Liver (tissue), 9 donors: Measurements from ENCODE around the gene ADGRA1. TPM values are rescaled to one million over a fixed set of nuclear protein-coding genes. Genes with fewer than 3 reads are reported as not detected.

ENCODE experiments used
- DNase-seq: peaks from one replicate; pipeline ENCODE4 v3.0.0-alpha.2; 2017; ENCODE audit warnings: low spot score
- H3K27ac ChIP-seq, 2 donors: one replicate each; pipeline ENCODE4 v1.7.0; 2013; ENCODE audit warnings: inconsistent platforms in 2 of 2, low read length in 2 of 2, control low read depth in 1 of 2, low read depth in 1 of 2, mild to moderate bottlenecking in 1 of 2
- H3K27me3 ChIP-seq, 4 donors: one replicate each; pipeline versions ENCODE4 v1.6.1 to v1.7.0; 2013; ENCODE audit warnings: low read length in 3 of 4, inconsistent platforms in 1 of 4, mild to moderate bottlenecking in 1 of 4, moderate library complexity in 1 of 4; ENCODE audit not compliant: control insufficient read depth in 4 of 4, insufficient read depth in 4 of 4
- H3K36me3 ChIP-seq, 4 donors: one replicate each; pipeline versions ENCODE4 v1.6.1 to v1.7.0; 2013; ENCODE audit warnings: low read length in 3 of 4, mild to moderate bottlenecking in 3 of 4, low read depth in 1 of 4, moderate library complexity in 1 of 4; ENCODE audit not compliant: control insufficient read depth in 4 of 4, insufficient read depth in 3 of 4
- H3K4me1 ChIP-seq, 4 donors: one replicate each; pipeline versions ENCODE4 v1.6.1 to v1.7.0; 2013; ENCODE audit warnings: low read length in 3 of 4, mild to moderate bottlenecking in 3 of 4, moderate library complexity in 1 of 4; ENCODE audit not compliant: control insufficient read depth in 4 of 4, insufficient read depth in 4 of 4
- H3K4me3 ChIP-seq, 3 donors: one replicate each; pipeline versions ENCODE4 v1.6.1 to v1.7.0; 2013; ENCODE audit warnings: low read length in 3 of 3, control low read depth in 1 of 3, low read depth in 1 of 3, mild to moderate bottlenecking in 1 of 3
- H3K9ac ChIP-seq, 2 donors: one replicate each; pipeline ENCODE4 v1.7.0; 2013; ENCODE audit warnings: low read length in 2 of 2, mild to moderate bottlenecking in 2 of 2, moderate library complexity in 2 of 2, control low read depth in 1 of 2, low read depth in 1 of 2
- H3K9me3 ChIP-seq, 4 donors: one replicate each; pipeline versions ENCODE4 v1.6.1 to v1.7.0; 2013; ENCODE audit warnings: low read length in 3 of 4; ENCODE audit not compliant: control insufficient read depth in 4 of 4
- FOXA2 ChIP-seq: IDR thresholded peaks from 2 replicates; pipeline ENCODE4 v1.6.1; 2016; ENCODE audit warnings: antibody characterized with exemption
- HNF4A ChIP-seq, 2 donors: conservative IDR thresholded peaks; 2 replicates each; pipeline ENCODE4 v1.6.1; 2016; ENCODE audit warnings: antibody characterized with exemption in 2 of 2, mild to moderate bottlenecking in 2 of 2
- HNF4G ChIP-seq: IDR thresholded peaks from 2 replicates; pipeline ENCODE4 v1.6.1; 2016; ENCODE audit warnings: antibody characterized with exemption
- JUND ChIP-seq, 2 donors: IDR thresholded peaks; 2 replicates each; pipeline ENCODE4 v1.6.1; 2016; ENCODE audit warnings: antibody characterized with exemption in 2 of 2
- RAD21 ChIP-seq, 2 donors: IDR thresholded peaks; 2 replicates each; pipeline ENCODE4 v1.6.1; 2016; ENCODE audit warnings: antibody characterized with exemption in 2 of 2, mild to moderate bottlenecking in 2 of 2
- RXRA ChIP-seq, 2 donors: IDR thresholded peaks; 2 replicates each; pipeline ENCODE4 v1.6.1; 2017 to 2018; ENCODE audit warnings: antibody characterized with exemption in 2 of 2, mild to moderate bottlenecking in 1 of 2
- SP1 ChIP-seq: IDR thresholded peaks from 2 replicates; pipeline ENCODE4 v1.6.1; 2018; ENCODE audit warnings: antibody characterized with exemption, mild to moderate bottlenecking
- TAF1 ChIP-seq: conservative IDR thresholded peaks from 2 replicates; pipeline ENCODE4 v1.6.1; 2016; ENCODE audit warnings: antibody characterized with exemption, mild to moderate bottlenecking
- YY1 ChIP-seq: IDR thresholded peaks from 2 replicates; pipeline ENCODE4 v1.6.1; 2016; ENCODE audit warnings: antibody characterized with exemption, mild to moderate bottlenecking
- WGBS: extraction: QIAGEN DNeasy Blood & Tissue Kit; methylation state at CpG from one replicate; pipeline ENCODE4 v1.1.7; 2013; 5-methylcytosine and 5-hydroxymethylcytosine counted together
- polyA plus RNA-seq, 2 donors: library from polyadenylated mRNA; stranded (reverse) in 1 of 2; unstranded in 1 of 2; fragments of 200-250 nt in 1 of 2; fragments of >200 nt in 1 of 2; fragmentation: Nextera tagmentation in 1 of 2; extraction: Ambion mirVana in 1 of 2; gene quantifications; one replicate each; pipeline versions ENCODE4 v1.2.1 to v1.2.3, GENCODE V29; 2013 to 2015
- total RNA-seq, 2 donors: library from RNA; depleted of rRNA; stranded (reverse); fragments of >200 nt; gene quantifications; one replicate each; pipeline ENCODE4 v1.2.3, GENCODE V29; 2014
- TF ChIP-seq, protein P1 (sequence below): IDR thresholded peaks from 2 replicates; pipeline ENCODE4 v1.6.1; 2016; ENCODE audit warnings: antibody characterized with exemption
- TF ChIP-seq, protein P2 (sequence below): IDR thresholded peaks from 2 replicates; pipeline ENCODE4 v1.6.1; 2016; ENCODE audit warnings: antibody characterized with exemption
- TF ChIP-seq, protein P3 (sequence below): fragments of 150-350 bp; IDR thresholded peaks from 2 replicates; pipeline ENCODE4 v1.5.1; 2017; ENCODE audit warnings: improper control_type of control experiment, low read depth, low read length; ENCODE audit not compliant: missing input control
- TF ChIP-seq, protein P4 (sequence below): IDR thresholded peaks from 2 replicates; pipeline ENCODE4 v1.6.1; 2016; ENCODE audit warnings: antibody characterized with exemption, mild to moderate bottlenecking
- TF ChIP-seq, protein P5 (sequence below): IDR thresholded peaks from 2 replicates; pipeline ENCODE4 v1.6.1; 2016; ENCODE audit warnings: antibody characterized with exemption
- donor health status: healthy.
- donor health status: healthy.
- donor health status: healthy.
- donor health status: healthy.
- donor health status: healthy.

ADGRA1 gene
- total and polyA plus RNA-seq, 4 donors, result 0.08 to 0.70 (median 0.12) TPM; not detected in 1

DNA sequence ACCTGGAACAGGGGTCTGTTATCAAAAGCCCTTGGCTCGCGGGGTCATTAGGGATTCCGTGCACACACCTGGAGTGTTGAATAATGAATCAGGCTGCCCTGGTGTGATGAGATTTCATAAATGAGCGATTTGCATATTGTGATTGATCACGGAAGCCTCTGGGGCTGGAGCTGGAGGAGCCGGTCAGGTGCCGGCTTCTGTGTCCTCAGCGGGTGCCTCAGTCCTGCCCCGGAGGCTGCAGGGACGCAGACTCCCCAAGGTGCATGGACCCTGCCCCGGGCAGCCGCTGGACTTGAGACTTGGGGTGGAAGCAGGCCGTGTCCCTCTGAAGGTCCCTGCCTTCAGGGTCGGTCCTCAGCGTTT is 47.9 kb upstream of the ADGRA1 start:
- no peak overlapping the region for H3K4me3 ChIP-seq
- H3K36me3 ChIP-seq, result no peaks in the 10 kb centered on the region
- H3K9me3 ChIP-seq, result no peaks in the 10 kb centered on the region
- 60% methylated on average over 15 of the region's 15 CpGs for WGBS
- H3K4me1 ChIP-seq, result no peaks in the 10 kb centered on the region
- no peak for DNase-seq
- peaks cover 0 to 5% (median 0%) of the 10 kb centered on the region in 4 donors for H3K27me3 ChIP-seq
- TF ChIP-seq JUND (IDR thresholded peaks at IDR 0.05), result no peak
- TF ChIP-seq, protein P1, sequence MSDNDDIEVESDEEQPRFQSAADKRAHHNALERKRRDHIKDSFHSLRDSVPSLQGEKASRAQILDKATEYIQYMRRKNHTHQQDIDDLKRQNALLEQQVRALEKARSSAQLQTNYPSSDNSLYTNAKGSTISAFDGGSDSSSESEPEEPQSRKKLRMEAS, result no peak
- no peak for TF ChIP-seq TAF1
- TF ChIP-seq FOXA2, result no peak
- TF ChIP-seq HNF4A (conservative IDR thresholded peaks at IDR 0.05), result no peak
- no peak for TF ChIP-seq SP1
- H3K9ac ChIP-seq, result no peak overlapping the region
- no peak overlapping the region for H3K27ac ChIP-seq

DNA sequence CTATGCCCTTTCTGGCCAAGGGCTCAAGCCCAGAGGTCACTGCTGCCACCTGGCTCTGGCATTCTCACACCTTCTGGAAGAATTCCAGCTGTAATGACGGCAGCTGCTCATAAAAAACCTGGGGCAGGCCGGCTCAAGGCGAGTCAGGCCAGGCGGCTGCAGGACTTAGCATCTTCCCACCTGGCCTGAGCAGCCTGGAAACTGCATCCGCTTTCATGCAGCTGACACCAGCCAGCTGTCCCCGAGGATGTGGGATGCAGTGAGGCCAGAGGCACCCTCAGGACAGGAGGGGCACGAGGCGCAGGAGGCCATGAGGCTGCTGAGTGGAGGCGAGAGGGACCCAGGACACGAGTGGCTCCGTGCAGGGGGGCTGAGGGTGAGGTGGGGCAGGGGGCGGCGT is 47.5 kb upstream of the ADGRA1 start:
- DNase-seq, result no peak
- WGBS, result 59% methylated on average over 13 of the region's 13 CpGs
- Histone ChIP-seq H3K4me1 (no peaks in the 10 kb centered on the region), H3K27me3 (peaks cover 0 to 2% (median 0%) of the 10 kb centered on the region in 4 donors), H3K36me3 (no peaks in the 10 kb centered on the region), H3K9ac (no peak overlapping the region), H3K9me3 (no peaks in the 10 kb centered on the region), H3K27ac (no peak overlapping the region), H3K4me3 (no peak overlapping the region)
- TF ChIP-seq RAD21 (IDR thresholded peaks at IDR 0.05), result no peak
- TF ChIP-seq, protein P2, sequence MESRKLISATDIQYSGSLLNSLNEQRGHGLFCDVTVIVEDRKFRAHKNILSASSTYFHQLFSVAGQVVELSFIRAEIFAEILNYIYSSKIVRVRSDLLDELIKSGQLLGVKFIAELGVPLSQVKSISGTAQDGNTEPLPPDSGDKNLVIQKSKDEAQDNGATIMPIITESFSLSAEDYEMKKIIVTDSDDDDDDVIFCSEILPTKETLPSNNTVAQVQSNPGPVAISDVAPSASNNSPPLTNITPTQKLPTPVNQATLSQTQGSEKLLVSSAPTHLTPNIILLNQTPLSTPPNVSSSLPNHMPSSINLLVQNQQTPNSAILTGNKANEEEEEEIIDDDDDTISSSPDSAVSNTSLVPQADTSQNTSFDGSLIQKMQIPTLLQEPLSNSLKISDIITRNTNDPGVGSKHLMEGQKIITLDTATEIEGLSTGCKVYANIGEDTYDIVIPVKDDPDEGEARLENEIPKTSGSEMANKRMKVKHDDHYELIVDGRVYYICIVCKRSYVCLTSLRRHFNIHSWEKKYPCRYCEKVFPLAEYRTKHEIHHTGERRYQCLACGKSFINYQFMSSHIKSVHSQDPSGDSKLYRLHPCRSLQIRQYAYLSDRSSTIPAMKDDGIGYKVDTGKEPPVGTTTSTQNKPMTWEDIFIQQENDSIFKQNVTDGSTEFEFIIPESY, result no peak
- TF ChIP-seq, protein P3, sequence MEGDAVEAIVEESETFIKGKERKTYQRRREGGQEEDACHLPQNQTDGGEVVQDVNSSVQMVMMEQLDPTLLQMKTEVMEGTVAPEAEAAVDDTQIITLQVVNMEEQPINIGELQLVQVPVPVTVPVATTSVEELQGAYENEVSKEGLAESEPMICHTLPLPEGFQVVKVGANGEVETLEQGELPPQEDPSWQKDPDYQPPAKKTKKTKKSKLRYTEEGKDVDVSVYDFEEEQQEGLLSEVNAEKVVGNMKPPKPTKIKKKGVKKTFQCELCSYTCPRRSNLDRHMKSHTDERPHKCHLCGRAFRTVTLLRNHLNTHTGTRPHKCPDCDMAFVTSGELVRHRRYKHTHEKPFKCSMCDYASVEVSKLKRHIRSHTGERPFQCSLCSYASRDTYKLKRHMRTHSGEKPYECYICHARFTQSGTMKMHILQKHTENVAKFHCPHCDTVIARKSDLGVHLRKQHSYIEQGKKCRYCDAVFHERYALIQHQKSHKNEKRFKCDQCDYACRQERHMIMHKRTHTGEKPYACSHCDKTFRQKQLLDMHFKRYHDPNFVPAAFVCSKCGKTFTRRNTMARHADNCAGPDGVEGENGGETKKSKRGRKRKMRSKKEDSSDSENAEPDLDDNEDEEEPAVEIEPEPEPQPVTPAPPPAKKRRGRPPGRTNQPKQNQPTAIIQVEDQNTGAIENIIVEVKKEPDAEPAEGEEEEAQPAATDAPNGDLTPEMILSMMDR, result no peak

DNA sequence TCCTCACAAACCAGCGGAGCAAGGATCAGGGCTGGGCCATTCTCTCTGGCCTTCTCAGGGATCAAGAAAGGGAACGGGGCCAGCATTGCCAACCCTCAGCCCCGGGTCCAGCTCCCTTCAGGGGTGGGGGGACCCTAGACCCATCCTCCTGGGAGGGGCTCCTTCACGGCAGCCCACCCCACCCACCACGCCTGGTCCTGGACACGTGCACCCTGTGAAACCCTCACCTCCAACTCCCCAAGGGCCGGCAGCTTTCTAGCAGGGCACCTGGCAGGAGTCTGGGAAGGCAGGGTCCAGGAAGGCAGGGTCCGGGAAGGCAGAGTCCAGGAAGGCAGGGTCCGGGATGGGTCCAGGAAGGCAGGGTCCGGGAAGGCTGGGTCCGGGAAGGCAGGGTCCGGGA is 46.6 kb upstream of the ADGRA1 start:
- H3K27ac ChIP-seq, result no peak overlapping the region
- H3K9ac ChIP-seq, result no peak overlapping the region
- no peak for TF ChIP-seq HNF4G
- TF ChIP-seq RXRA (IDR thresholded peaks at IDR 0.05), result no peak
- TF ChIP-seq, protein P4, sequence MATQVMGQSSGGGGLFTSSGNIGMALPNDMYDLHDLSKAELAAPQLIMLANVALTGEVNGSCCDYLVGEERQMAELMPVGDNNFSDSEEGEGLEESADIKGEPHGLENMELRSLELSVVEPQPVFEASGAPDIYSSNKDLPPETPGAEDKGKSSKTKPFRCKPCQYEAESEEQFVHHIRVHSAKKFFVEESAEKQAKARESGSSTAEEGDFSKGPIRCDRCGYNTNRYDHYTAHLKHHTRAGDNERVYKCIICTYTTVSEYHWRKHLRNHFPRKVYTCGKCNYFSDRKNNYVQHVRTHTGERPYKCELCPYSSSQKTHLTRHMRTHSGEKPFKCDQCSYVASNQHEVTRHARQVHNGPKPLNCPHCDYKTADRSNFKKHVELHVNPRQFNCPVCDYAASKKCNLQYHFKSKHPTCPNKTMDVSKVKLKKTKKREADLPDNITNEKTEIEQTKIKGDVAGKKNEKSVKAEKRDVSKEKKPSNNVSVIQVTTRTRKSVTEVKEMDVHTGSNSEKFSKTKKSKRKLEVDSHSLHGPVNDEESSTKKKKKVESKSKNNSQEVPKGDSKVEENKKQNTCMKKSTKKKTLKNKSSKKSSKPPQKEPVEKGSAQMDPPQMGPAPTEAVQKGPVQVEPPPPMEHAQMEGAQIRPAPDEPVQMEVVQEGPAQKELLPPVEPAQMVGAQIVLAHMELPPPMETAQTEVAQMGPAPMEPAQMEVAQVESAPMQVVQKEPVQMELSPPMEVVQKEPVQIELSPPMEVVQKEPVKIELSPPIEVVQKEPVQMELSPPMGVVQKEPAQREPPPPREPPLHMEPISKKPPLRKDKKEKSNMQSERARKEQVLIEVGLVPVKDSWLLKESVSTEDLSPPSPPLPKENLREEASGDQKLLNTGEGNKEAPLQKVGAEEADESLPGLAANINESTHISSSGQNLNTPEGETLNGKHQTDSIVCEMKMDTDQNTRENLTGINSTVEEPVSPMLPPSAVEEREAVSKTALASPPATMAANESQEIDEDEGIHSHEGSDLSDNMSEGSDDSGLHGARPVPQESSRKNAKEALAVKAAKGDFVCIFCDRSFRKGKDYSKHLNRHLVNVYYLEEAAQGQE, result no peak
- no peak for TF ChIP-seq HNF4A (conservative IDR thresholded peaks at IDR 0.05)
- TF ChIP-seq JUND (IDR thresholded peaks at IDR 0.05), result no peak
- TF ChIP-seq, protein P1, result no peak
- TF ChIP-seq TAF1, result no peak
- TF ChIP-seq, protein P5, sequence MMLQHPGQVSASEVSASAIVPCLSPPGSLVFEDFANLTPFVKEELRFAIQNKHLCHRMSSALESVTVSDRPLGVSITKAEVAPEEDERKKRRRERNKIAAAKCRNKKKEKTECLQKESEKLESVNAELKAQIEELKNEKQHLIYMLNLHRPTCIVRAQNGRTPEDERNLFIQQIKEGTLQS, result no peak
- no peak for TF ChIP-seq SP1
- TF ChIP-seq FOXA2, result no peak
- TF ChIP-seq, protein P3, result no peak
- TF ChIP-seq RAD21 (IDR thresholded peaks at IDR 0.05), result no peak
- no peak for TF ChIP-seq YY1
- no peaks in the 10 kb centered on the region for H3K9me3 ChIP-seq
- no peaks in the 10 kb centered on the region for H3K36me3 ChIP-seq
- H3K27me3 ChIP-seq, result peaks cover 0 to 2% (median 0%) of the 10 kb centered on the region in 4 donors
- DNase-seq, result no peak
- no peaks in the 10 kb centered on the region for H3K4me1 ChIP-seq
- 70% methylated on average over 12 of the region's 12 CpGs for WGBS
- H3K4me3 ChIP-seq, result no peak overlapping the region
